Sigmoid colon (tissue), 4 donors: Measurements from ENCODE around the gene DMPK.

Source experiments
- CTCF ChIP-seq, 4 experiments: fragments of 450-650 bp in 3 of 4; fragments of 200-600 bp in 1 of 4; IDR thresholded peaks; one replicate each; pipeline ENCODE4 v1.5.1; 2016 to 2019; ENCODE audit warnings: antibody characterized with exemption in 4 of 4, mild to moderate bottlenecking in 3 of 4, moderate library complexity in 2 of 4
- POLR2A ChIP-seq, 2 donors: fragments of 450-650 bp; IDR thresholded peaks; one replicate each; pipeline ENCODE4 v1.6.1; 2016; ENCODE audit warnings: antibody characterized with exemption in 2 of 2, mild to moderate bottlenecking in 2 of 2, moderate library complexity in 2 of 2
- POLR2AphosphoS5 ChIP-seq, 4 donors: sonication (generic); formaldehyde crosslinking; IDR thresholded peaks; one replicate each; pipeline ENCODE4 v1.6.1; 2017; ENCODE audit warnings: antibody characterized with exemption in 4 of 4

GRCh38 chr19:45828523-45828922 is 46.2 kb upstream of the DMPK start:
- TF ChIP-seq CTCF (IDR thresholded peaks at IDR 0.05) (no peak), POLR2AphosphoS5 (IDR thresholded peaks at IDR 0.05) (no peak), POLR2A (IDR thresholded peaks at IDR 0.05) (no peak)
